Prostate gland (tissue), 2 donors: ENCODE data around the gene IL17RB. TPM values are rescaled to one million over a fixed set of nuclear protein-coding genes. Genes with fewer than 3 reads are reported as not detected.

Experiments
- DNase-seq: peaks from one replicate; pipeline ENCODE4 v3.0.0-alpha.2; 2019; ENCODE audit warnings: low spot score
- H3K27ac ChIP-seq, 2 donors: fragments of 200-600 bp; sonication (generic); 2 replicates each; pipeline ENCODE4 v1.5.1; 2017 to 2019
- H3K27me3 ChIP-seq: fragments of 200-600 bp; sonication (generic); replicated peaks from 2 replicates; pipeline ENCODE4 v1.5.1; 2019; ENCODE audit not compliant: insufficient read depth
- H3K36me3 ChIP-seq, 2 donors: fragments of 200-600 bp; sonication (generic); 1 replicate in 1 of 2; 2 replicates in 1 of 2; pipeline versions ENCODE4 v1.5.1 to v1.8.1; 2017 to 2019
- H3K4me1 ChIP-seq: fragments of 200-600 bp; sonication (generic); replicated peaks from 2 replicates; pipeline ENCODE4 v1.5.1; 2019
- H3K4me3 ChIP-seq, 2 donors: fragments of 200-600 bp; sonication (generic); 2 replicates each; pipeline ENCODE4 v1.5.1; 2017 to 2019
- H3K9me3 ChIP-seq: fragments of 200-600 bp; sonication (generic); 2 replicates; pipeline ENCODE4 v1.5.1; 2017
- POLR2A ChIP-seq: fragments of 450-650 bp; IDR thresholded peaks from one replicate; pipeline ENCODE4 v1.6.1; 2016; ENCODE audit warnings: antibody characterized with exemption, mild to moderate bottlenecking
- POLR2AphosphoS5 ChIP-seq: sonication (generic); formaldehyde crosslinking; IDR thresholded peaks from one replicate; pipeline ENCODE4 v1.6.1; 2017; ENCODE audit warnings: antibody characterized with exemption
- WGBS: methylation state at CpG from one replicate; pipeline ENCODE4 v1.1.5; 2018; 5-methylcytosine and 5-hydroxymethylcytosine counted together
- intact Hi-C: fragments of 100-400 bp; cut with DNase I; formaldehyde crosslinking; loops from one replicate; pipeline ENCODE4 v1.14.2; 2022
- total RNA-seq, 2 donors: library from RNA; depleted of rRNA; stranded (reverse); fragments of >200 nt; gene quantifications; one replicate each; pipeline ENCODE4 v1.1.0, GENCODE V29; 2016
- TF ChIP-seq, protein P1 (sequence below), 4 experiments: fragments of 200-600 bp in 2 of 4; fragments of 450-650 bp in 2 of 4; sonication (generic) in 2 of 4; IDR thresholded peaks; 1 replicate in 3 of 4; 2 replicates in 1 of 4; pipeline ENCODE4 v1.5.1; 2016 to 2019; ENCODE audit warnings: antibody characterized with exemption in 4 of 4, mild to moderate bottlenecking in 2 of 4, moderate library complexity in 2 of 4

Gene IL17RB
- total RNA-seq, 2 donors from 2014 or later = 6.0 to 14.3 TPM

DNA sequence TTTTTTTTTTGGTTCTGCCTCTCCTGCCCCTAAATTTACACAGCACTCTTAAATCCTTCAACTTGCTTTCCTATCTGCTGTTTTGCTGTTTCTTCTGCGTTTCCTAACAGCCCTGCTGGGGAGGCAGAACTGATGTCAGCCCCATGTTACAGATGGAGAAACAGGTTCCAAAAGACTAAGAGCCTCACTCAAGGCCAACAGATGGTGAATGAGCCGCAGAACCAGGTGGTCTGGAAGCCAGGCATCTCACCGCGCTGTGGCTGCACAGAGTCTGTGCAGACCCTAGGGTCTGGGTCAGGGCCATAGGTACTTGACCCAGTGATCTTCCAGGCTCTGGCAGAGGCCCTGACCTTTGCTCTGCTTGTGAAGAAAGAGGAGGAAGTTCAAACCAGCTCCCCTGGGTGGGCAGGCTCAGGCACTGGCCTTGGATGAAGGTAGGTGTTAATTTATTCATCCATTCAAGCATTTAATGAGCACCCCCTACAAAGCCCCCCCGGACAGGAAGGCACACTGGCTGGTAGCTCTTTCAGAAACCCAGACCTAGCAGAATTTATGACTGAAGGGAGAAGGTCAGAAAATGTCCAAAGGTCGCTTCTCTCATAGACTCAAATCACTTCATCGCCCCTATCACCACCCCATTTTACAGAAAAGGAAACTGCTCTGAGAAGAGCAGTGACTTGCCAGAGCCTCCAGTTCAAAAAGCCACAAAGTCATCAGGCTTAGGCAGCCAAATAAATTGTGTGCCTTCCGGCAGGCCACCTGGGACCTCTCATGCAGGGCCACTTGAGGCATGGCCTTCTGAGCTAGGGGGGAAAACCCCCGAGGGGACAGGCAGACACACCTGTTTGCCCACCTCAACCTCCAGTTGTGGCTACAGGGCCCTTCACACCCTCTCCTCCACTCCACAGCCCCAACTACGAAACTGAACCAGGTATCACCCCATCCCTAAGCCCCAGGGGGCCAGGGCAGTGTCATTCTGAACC is 2.9 kb upstream of the IL17RB start:
- intact Hi-C loops = no loop called here
- H3K4me3 ChIP-seq = no peak overlapping the region
- no peak for TF ChIP-seq POLR2A
- TF ChIP-seq POLR2AphosphoS5 = no peak
- TF ChIP-seq, protein P1, sequence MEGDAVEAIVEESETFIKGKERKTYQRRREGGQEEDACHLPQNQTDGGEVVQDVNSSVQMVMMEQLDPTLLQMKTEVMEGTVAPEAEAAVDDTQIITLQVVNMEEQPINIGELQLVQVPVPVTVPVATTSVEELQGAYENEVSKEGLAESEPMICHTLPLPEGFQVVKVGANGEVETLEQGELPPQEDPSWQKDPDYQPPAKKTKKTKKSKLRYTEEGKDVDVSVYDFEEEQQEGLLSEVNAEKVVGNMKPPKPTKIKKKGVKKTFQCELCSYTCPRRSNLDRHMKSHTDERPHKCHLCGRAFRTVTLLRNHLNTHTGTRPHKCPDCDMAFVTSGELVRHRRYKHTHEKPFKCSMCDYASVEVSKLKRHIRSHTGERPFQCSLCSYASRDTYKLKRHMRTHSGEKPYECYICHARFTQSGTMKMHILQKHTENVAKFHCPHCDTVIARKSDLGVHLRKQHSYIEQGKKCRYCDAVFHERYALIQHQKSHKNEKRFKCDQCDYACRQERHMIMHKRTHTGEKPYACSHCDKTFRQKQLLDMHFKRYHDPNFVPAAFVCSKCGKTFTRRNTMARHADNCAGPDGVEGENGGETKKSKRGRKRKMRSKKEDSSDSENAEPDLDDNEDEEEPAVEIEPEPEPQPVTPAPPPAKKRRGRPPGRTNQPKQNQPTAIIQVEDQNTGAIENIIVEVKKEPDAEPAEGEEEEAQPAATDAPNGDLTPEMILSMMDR (IDR thresholded peaks at IDR 0.05) = no peak
- no peaks in the 10 kb centered on the region for H3K27me3 ChIP-seq
- H3K27ac ChIP-seq = peak overlapping the region; percentile 85 to 96
- peaks cover 13% of the 10 kb centered on the region for H3K4me1 ChIP-seq
- no peaks in the 10 kb centered on the region for H3K36me3 ChIP-seq
- no peaks in the 10 kb centered on the region for H3K9me3 ChIP-seq
- no peak for DNase-seq
- WGBS = 74% methylated on average over 10 of the region's 10 CpGs

DNA sequence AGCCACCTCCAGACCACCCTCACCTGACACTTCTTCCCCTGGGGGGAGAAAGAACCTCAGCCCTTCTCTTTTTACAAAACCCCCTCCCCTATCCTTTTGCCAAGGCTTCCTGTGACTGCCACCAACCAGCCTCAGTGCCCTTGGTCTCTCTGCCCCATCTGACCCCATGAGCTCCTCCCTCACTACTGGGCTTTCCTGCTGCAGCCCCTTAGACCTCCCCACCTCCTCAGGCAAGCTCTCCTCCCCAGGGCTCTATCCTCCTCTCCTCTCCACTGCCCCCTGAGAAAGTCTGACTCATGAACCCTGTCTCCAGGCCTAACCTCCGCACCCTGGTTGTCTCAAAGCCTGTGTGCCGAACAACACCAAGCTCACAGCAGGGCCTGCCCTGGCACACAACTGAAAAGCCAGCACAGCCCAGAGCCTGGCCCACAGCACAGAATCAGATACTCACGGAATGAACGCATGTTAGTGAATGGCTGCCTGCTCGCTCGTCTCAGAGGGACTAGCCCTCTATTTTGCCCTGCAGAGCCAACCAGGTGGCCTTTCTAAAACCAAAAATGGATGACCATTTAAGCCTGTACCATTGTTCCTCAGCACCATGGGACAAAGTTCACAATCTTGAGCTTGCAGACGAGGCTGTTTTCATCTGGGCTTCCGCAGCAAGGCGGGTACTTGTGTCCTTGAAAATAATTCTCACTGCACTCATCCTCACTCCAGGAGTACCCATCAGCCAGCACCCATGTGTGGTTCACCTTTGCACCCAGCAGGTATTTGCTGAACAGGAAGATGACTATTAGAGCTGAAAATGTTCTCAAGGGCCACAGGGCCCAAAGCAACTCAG is 1.9 kb upstream of the IL17RB start:
- intact Hi-C loops = no loop called here
- H3K9me3 ChIP-seq = no peaks in the 10 kb centered on the region
- peak overlapping the region in 1 of 2 donors; percentile 53 for H3K4me3 ChIP-seq
- TF ChIP-seq POLR2A = no peak
- TF ChIP-seq, protein P1 (IDR thresholded peaks at IDR 0.05) = no peak
- H3K27ac ChIP-seq = peak overlapping the region; percentile 85 to 96
- peaks cover 13% of the 10 kb centered on the region for H3K4me1 ChIP-seq
- no peaks in the 10 kb centered on the region for H3K27me3 ChIP-seq
- WGBS = 91% methylated on average over 9 of the region's 9 CpGs
- no peaks in the 10 kb centered on the region for H3K36me3 ChIP-seq
- DNase-seq = no peak

DNA sequence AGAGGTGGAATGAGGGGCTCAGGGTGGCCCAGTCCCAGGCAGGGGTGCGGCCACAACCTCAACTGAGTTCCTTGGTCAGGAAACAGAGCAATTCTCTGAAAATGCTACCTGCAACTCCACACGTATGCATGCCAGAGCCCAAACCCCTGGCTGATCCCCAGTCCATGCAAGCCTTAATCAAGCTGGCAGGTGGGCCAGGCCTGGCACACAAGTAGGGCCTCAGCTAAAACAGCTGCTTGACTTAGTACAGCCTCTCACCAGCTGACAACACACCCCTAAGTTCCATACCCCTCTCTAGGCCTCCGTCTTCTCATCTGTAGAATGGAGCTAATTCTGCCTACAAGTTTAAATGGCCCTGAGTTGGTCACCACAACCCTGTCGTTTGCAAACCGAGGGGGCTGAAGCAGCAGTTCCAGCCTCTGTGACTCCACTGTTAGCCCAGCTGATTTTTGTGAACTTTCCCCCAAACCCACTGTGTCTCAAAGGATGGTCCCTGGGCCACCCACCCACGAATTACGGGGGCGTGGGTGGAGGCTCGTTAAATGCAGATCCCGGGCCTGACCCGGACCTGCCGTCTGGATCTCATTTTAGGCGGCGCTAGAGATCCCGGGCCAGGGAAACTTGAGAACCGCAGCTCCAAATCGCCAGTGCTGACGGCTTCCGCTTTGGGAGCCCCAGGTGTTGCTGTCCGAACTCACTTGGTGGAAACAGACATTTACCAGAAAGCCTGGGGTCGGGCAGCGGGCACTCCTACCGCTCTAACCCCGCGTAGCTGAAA is 1.1 kb upstream of the IL17RB start:
- TF ChIP-seq, protein P1 (IDR thresholded peaks at IDR 0.05) = peak in 3 of 4 experiments; percentile 13 to 49 (median 34)
- TF ChIP-seq POLR2AphosphoS5 (peak; percentile 45), POLR2A (no peak)
- H3K27me3 ChIP-seq = no peaks in the 10 kb centered on the region
- 15% methylated on average over 25 of the region's 25 CpGs for WGBS
- peak overlapping the region; percentile 85 to 96 for H3K27ac ChIP-seq
- DNase-seq = peak; percentile 69
- intact Hi-C loops = no loop called here
- peaks cover 13% of the 10 kb centered on the region for H3K4me1 ChIP-seq
- peak overlapping the region; percentile 51 to 53 for H3K4me3 ChIP-seq
- no peaks in the 10 kb centered on the region for H3K9me3 ChIP-seq
- no peaks in the 10 kb centered on the region for H3K36me3 ChIP-seq

DNA sequence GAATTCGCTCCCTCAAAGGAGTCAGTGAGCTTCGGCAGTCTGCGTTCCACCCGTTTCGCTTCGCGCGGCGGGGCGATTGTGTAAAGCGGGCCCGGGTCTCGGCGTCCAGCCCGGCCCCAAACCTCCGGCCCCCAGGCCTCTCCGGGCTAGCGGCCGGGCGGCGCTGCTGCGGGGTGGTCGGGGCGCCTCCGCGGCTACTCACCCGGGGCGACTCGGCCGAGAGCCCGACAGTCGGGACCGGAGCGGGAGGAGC is 561 bp upstream of the IL17RB start:
- TF ChIP-seq POLR2A = no peak
- TF ChIP-seq POLR2AphosphoS5 = no peak
- TF ChIP-seq, protein P1 (IDR thresholded peaks at IDR 0.05) = no peak
- intact Hi-C loops = no loop called here
- Histone ChIP-seq H3K27me3 (no peaks in the 10 kb centered on the region), H3K36me3 (no peaks in the 10 kb centered on the region), H3K4me1 (peaks cover 13% of the 10 kb centered on the region), H3K27ac (peak overlapping the region; percentile 85 to 96), H3K9me3 (no peaks in the 10 kb centered on the region), H3K4me3 (peak overlapping the region; percentile 51 to 53)
- DNase-seq = no peak
- 0% methylated on average over 30 of the region's 34 CpGs for WGBS
